Putamen (tissue), 1 donor: ENCODE data around the gene KRT6C.
"Not testable (repeated sequence)": the region's sequence is repeated elsewhere in the genome, so short reads cannot be mapped to it uniquely, and the experiment has no call there.

Experiments used
- DNase-seq: peaks from one replicate; pipeline ENCODE4 v3.0.0-alpha.2; 2016; ENCODE audit warnings: low spot score

KRT6C gene

GRCh38 chr12:52473768-52474167 is at the start of gene KRT6C:
KRT6C (minus strand) TSS chr12:52473805; CDS start chr12:52473737, 68 bp downstream.
- no peak for DNase-seq

- DNase-seq = no peak
Measured at GRCh38 chr12:52522346-52523011, 48.9 kb upstream of the KRT6C start.

GRCh38 chr12:52521568-52522266 is 48.1 kb upstream of the KRT6C start:
- no peak for DNase-seq

- no peak for DNase-seq
Measured at GRCh38 chr12:52521175-52521567, 47.6 kb upstream of the KRT6C start.

DNA sequence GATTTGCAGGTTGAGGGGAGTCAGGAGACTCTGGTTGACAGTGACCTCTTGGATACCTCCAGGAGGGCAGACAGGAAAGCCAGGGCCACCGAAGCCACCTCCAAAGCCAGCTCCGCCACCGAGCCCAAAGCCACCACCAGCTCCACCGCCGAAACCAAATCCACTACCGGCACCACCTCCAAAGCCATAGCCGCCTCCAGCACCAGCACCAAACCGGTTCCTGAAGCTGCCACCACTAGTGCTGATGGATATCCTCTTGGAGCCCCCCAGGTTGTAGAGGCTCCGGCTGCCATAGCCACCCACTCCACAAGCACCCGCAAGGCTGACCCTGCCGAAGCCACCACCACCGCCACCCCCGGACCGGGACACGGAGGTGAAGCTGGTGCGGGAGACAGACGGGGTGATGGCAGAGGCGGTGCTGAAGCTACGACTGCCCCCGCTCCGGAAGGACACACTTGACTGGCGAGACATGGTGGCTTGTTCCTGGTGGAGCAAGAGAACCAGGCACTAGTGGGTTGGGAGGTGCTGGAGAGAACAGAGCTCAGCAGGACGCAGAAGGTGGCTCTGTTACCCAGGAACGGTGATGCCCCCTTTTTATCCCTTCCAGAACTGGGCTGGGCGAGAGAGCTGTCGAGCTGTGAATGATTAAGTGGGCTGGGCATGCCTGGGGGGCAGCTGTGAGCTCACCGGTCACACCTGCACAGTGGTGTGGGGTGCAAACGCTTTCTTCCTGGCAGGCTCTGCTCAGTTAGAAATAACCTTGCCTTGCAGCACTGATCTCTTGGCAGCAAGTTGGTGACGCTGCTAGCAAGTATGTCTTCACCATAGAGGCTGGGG is 46.4 kb upstream of the KRT6C start, which contains the start of gene KRT5:
Gene KRT5, minus strand, starts transcription at position 569 of the 837 bp plus-strand sequence. Its CDS starts 98 bp downstream, at position 471.
- DNase-seq = no peak

GRCh38 chr12:52519387-52519703 is 45.7 kb upstream of the KRT6C start:
- no peak for DNase-seq

DNA sequence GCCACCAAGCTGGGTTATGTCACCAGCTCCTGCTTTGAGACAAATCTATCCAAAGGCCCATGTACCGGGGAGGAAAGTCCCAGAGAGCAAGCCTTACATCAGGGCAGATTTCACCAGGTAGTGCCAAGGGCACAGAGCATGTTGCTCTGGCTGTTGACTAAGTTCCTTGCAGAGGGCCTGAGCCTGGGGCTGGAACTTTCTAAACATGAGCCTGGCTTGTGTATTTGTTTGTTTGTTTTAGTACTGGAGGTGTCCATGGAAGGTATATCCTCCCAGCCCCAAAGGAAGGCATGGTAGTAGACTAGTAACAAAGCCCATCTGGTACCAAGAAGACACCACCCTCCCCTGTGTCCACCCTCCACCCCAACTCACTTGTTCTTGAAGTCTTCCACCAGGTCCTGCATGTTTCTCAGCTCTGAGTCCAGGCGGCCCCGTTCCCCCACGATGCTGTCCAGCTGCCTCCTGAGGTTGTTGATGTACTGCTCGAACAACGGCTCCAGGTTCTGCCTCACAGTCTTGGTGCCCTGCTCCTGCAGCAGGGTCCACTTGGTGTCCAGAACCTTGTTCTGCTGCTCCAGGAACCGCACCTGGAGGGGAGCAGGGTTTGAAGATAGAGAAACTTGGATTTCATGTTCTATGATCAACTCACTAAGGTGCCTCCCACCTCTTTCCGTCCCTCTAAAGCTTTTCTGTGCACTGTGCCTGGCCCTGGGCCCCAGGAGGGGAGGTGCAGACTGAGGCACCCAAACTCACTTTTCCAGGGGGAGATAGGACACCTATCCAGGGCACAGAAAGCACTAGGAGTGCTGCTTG is 45.2 kb upstream of the KRT6C start:
- no peak for DNase-seq

DNA sequence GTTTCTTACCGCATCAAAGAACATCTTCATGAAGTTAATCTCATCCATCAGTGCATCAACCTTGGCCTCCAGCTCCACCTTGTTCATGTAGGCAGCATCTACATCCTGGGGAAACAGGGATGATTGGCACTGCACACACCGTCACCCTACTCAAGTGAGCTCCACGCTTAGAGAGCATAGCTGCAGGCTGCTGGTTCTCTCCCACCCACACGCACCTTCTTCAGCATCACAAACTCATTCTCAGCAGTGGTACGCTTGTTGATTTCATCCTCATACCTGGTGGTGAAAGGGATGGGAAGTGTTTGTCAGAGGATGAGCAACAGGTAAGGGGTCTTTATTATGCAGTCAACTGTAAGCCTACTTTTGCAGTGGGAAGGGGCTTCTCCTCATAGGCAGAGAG is 44.3 kb upstream of the KRT6C start:
- peak; percentile 80 for DNase-seq

GRCh38 chr12:52517005-52517835 is 43.6 kb upstream of the KRT6C start:
- no peak for DNase-seq

GRCh38 chr12:52515927-52516831 is 42.6 kb upstream of the KRT6C start:
- peak; percentile 28 for DNase-seq

GRCh38 chr12:52515319-52515646 is 41.7 kb upstream of the KRT6C start:
- DNase-seq = no peak

DNA sequence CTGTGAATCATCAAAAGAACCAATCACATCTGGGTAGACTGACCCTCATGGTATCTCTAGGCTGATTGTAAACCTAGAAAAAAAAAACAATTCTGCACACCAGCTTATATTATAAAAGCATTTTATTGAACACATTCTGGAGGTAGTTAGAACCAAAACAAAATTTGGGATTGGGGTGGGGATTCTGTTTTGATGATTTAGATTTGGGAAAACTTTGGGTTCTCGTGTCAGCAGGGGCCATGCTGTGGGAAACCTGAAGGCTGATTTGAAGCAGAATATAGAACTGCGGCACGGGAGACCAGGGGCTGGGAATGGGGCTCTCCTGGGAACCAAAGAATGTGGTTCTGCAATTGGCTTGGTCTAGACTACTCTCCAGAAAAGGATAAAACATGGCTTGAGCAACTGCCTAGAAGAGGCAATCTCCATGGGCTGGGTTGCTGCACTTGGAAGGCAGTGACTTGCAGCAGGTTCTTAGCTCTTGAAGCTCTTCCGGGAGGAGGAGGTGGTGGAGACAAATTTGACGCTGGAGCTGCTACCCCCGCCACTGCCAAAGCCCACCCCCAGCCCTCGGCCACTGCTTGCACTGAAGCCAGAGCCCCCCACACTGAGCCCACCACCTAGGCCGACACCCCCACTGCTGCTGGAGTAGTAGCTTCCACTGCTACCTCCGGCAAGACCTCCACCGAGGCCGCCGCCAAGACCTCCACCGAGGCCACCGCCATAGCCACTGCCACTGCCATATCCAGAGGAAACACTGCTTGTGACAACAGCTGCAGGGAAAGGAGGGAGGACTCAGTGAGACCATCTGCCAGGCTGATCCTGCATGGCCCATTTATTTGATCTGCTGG is 41.1 kb upstream of the KRT6C start:
- no peak for DNase-seq

DNA sequence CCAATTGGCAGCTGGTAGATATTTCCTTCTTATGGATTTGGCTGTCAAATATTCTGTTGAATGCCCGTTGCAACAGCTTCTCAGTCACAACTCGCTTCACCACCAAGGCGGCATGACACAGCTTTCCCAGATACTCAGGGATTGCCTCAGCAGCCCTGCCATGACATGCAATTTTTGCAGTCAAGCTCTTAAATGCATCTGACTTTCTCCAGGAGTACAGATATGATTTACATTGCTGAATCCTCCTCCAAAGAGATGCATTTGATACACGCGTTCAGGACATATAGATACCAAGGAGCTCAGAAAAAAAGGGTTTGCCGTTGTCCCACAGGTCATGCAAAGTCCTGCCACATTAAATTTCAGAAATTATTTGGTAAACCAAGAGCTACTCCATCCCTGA is 40.1 kb upstream of the KRT6C start:
- no peak for DNase-seq

GRCh38 chr12:52508211-52508610 is 34.6 kb upstream of the KRT6C start:
- no peak for DNase-seq

GRCh38 chr12:52506858-52507715 is 33.5 kb upstream of the KRT6C start:
- no peak for DNase-seq

DNA sequence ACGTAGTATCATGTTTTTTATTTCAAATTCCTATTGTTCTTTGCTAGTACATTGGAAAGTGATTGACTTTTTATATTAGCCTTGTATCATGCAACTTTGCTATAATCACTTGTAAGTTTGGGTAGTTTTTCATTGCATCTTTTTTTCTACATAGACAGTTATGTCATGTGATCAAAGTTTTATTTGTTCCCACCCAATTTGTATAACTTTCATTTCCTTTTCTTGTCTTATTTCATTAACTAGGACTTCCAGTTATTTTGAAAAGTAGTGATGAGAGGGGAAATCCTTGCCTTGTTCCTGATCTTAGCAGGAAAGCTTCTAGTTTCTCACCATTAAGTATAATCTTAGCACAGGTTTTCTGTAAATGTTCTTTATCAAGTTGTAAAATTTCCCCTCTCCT is 29.3 kb upstream of the KRT6C start:
- DNase-seq = no peak

DNA sequence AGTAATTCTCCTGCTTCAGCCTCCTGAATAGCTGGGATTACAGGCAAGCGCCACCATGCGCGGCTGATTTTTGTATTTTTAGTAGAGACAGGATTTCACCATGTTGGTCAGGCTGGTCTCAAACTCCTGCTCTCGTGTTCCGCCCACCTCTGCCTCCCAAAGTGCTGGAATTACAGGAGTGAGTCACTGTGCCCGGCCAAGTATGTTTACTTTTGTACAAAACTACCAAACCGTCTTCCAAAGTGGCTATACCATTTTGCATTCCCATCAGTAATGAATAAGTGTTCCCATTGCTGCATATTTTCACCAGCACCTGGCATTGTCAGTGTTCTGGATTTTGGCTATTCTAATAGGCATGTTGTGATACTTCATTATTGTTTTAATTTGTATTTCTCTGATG is 27.9 kb upstream of the KRT6C start:
- DNase-seq = no peak

GRCh38 chr12:52500574-52500973 is 27.0 kb upstream of the KRT6C start:
- not testable (repeated sequence) for DNase-seq
